CD4-positive, CD25-positive, alpha-beta regulatory T cell (primary cell): ENCODE data around the gene SMG6. TPM values are rescaled to one million over a fixed set of nuclear protein-coding genes. Genes with fewer than 3 reads are reported as not detected.

Source experiments
- ATAC-seq, 2 donors: fragments of 150-1000 bp; cut with Tn5 transposase; one replicate each; pipeline ENCODE4 v1.10.0; 2021; ENCODE audit warnings: low read depth in 2 of 2, moderate number of reproducible peaks in 2 of 2, moderate library complexity in 1 of 2
- DNase-seq, 3 donors: peaks; one replicate each; pipeline versions ENCODE4 v3.0.0 to v3.0.0-alpha.2; 2012 to 2022; ENCODE audit warnings: mixed read lengths in 1 of 3
- H3K27ac ChIP-seq: one replicate; pipeline ENCODE4 v1.7.0; 2013; ENCODE audit warnings: mild to moderate bottlenecking, low read length; ENCODE audit not compliant: insufficient read depth, poor library complexity, severe bottlenecking
- H3K27me3 ChIP-seq: one replicate; pipeline ENCODE4 v1.7.0; 2013; ENCODE audit warnings: low read length; ENCODE audit not compliant: control insufficient read depth, insufficient read depth
- H3K36me3 ChIP-seq: one replicate; pipeline ENCODE4 v1.7.0; 2013; ENCODE audit warnings: mild to moderate bottlenecking, low read length, moderate library complexity; ENCODE audit not compliant: control insufficient read depth, insufficient read depth
- H3K4me1 ChIP-seq: 2 replicates; pipeline ENCODE4 v1.7.0; 2013; ENCODE audit warnings: mild to moderate bottlenecking, low read length; ENCODE audit not compliant: insufficient read depth, control insufficient read depth, poor library complexity, severe bottlenecking
- H3K4me3 ChIP-seq: one replicate; pipeline ENCODE4 v1.7.0; 2013; ENCODE audit warnings: low read depth, mild to moderate bottlenecking, low read length, moderate library complexity
- H3K9me3 ChIP-seq, 2 experiments: 1 replicate in 1 of 2; 2 replicates in 1 of 2; pipeline ENCODE4 v1.7.0; 2013; ENCODE audit warnings: low read length in 2 of 2, mild to moderate bottlenecking in 1 of 2, moderate library complexity in 1 of 2; ENCODE audit not compliant: control insufficient read depth in 2 of 2
- H3K27ac Mint-ChIP-seq, 3 donors: one replicate each; pipeline ENCODE4 v1.8.0; 2020 to 2022; ENCODE audit warnings: mild to moderate bottlenecking in 3 of 3, mixed read lengths in 3 of 3, moderate library complexity in 2 of 3
- H3K27me3 Mint-ChIP-seq: one replicate; pipeline ENCODE4 v1.8.0; 2022; ENCODE audit warnings: mild to moderate bottlenecking, mixed read lengths
- H3K36me3 Mint-ChIP-seq: one replicate; pipeline ENCODE4 v1.8.0; 2020; ENCODE audit warnings: mixed read lengths
- H3K4me1 Mint-ChIP-seq, 4 donors: one replicate each; pipeline ENCODE4 v1.8.0; 2020 to 2022; ENCODE audit warnings: mixed read lengths in 4 of 4, mild to moderate bottlenecking in 1 of 4
- H3K4me3 Mint-ChIP-seq, 4 donors: one replicate each; pipeline ENCODE4 v1.8.0; 2020 to 2022; ENCODE audit warnings: mild to moderate bottlenecking in 4 of 4, mixed read lengths in 4 of 4, moderate library complexity in 3 of 4
- H3K9me3 Mint-ChIP-seq, 7 donors: one replicate each; pipeline ENCODE4 v1.8.0; 2020 to 2022; ENCODE audit warnings: mixed read lengths in 7 of 7, mild to moderate bottlenecking in 3 of 7, moderate library complexity in 2 of 7
- polyA plus RNA-seq, 4 donors: library from polyadenylated mRNA; unstranded; fragments of 300-500 nt; fragmentation: Illumina TruSeq; gene quantifications; one replicate each; pipeline ENCODE4 v1.2.3, GENCODE V29; 2021
- total RNA-seq: library from RNA; stranded (reverse); gene quantifications from one replicate; pipeline ENCODE4 v1.2.3, GENCODE V29; 2022

Gene SMG6
- total and polyA plus RNA-seq, 5 donors from 2014 or later, result 3.3 to 42.9 (median 4.9) TPM

DNA sequence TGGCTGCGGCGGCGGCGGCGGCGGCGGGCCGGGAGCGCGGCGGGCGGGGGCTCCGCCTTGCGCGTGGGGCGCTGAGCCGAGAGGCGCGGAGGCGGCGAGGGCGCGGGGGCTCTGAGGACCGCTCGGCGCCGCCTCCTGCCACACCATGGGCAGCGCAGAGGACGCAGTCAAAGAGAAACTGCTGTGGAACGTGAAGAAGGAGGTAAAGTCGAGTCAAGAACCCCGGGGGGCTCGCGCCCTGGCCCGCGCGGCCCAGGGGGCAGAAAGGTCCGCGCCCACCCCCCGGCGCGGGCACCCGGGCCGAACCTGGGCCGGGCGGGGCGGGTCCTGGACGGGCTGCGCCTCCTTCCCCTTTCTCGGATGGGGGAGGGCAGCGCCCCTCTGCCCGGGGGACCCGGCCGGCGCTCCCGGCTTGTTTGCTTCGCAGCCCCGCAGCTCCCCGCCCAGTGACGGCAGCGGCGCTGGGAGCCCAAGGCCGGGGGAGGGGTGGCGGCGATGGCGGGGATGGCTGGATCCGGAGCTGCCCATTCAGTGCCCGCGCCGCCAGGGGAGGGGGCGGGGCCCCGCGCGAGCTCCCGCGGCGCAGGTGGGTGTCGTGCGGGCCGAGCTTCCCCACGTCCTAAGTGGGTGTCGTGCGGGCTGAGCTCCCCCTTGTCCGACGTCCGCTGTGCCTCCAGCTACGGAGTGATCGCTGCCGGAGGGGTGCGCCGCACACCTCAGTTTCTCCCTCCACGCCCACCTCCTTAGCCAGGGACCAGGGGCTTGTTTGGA lies 34.1 kb upstream of the SMG6 start:
- no peaks in the 10 kb centered on the region for H3K9me3 Mint-ChIP-seq
- H3K27me3 ChIP-seq, result no peaks in the 10 kb centered on the region
- peak overlapping the region; percentile 84 to 99 (median 92) for H3K4me3 Mint-ChIP-seq
- no peaks in the 10 kb centered on the region for H3K27me3 Mint-ChIP-seq
- ATAC-seq, result peak; percentile 9 to 18
- peak overlapping the region; percentile 58 for H3K4me3 ChIP-seq
- peaks cover 11% of the 10 kb centered on the region for H3K36me3 Mint-ChIP-seq
- peak overlapping the region in 2 of 3 donors; percentile 92 to 95 for H3K27ac Mint-ChIP-seq
- H3K9me3 ChIP-seq, result no peaks in the 10 kb centered on the region
- peaks cover 30% of the 10 kb centered on the region for H3K36me3 ChIP-seq
- peaks cover 11 to 41% (median 18%) of the 10 kb centered on the region in 4 donors for H3K4me1 Mint-ChIP-seq
- peak overlapping the region; percentile 79 for H3K27ac ChIP-seq
- peaks cover 19% of the 10 kb centered on the region for H3K4me1 ChIP-seq
- peak; percentile 45 to 63 (median 51) for DNase-seq

DNA sequence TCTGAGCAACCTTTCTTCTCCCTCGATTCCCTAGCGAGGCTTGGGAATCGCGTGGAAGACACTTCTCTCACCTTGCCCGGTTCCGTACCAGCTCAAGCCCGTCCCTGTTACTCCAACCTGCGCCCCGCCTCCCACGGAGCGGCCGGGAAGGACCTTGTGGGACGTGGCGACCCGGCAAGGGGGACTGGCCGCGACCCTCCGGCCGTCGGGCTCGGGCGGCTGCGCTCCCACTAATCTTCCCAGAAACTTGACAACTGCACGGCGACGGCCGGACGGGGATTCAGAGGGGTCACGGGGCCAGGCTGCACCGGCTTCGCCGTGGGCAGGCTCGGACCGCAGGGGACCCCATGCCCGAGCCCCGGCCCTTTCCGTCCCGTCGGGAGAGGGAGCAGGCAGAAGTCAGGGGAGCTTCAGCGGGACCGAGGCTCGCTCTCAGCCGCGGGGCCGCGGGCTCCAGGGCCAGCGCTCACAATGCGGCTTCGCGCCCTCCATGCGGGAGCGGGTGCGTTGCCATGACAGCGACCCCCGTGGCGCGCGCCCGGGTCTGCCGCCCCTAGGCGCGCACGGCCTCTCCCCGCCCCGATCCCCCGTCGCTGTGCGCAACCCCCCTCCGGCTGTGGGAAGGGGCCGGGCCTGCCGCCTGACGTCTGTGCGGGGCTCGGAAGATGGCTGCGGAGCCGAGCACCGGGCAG lies 33.4 kb upstream of the SMG6 start, which contains the start of gene SGSM2:
Gene SGSM2, plus strand, starts transcription at position 650 of the 692 bp plus-strand sequence. CDS start 188 bp downstream, outside the sequence.
- Histone ChIP-seq H3K4me3 (peak within 1 kb of the TSS; percentile 93), H3K9me3 (no peaks in the 10 kb centered on the region), H3K27ac (peak within 1 kb of the TSS; percentile 79), H3K4me1 (peaks cover 19% of the 10 kb centered on the region), H3K36me3 (peaks cover 36% of the 10 kb centered on the region), H3K27me3 (no peaks in the 10 kb centered on the region)
- ATAC-seq, result peak; percentile 56 to 59
- H3K27ac Mint-ChIP-seq, result peak within 1 kb of the TSS; percentile 95 to 97 (median 97)
- H3K36me3 Mint-ChIP-seq, result peaks cover 11% of the 10 kb centered on the region
- peak; percentile 69 to 75 (median 71) for DNase-seq
- peak within 1 kb of the TSS; percentile 84 to 99 (median 98) for H3K4me3 Mint-ChIP-seq
- H3K9me3 Mint-ChIP-seq, result no peaks in the 10 kb centered on the region
- no peaks in the 10 kb centered on the region for H3K27me3 Mint-ChIP-seq
- peaks cover 11 to 36% (median 18%) of the 10 kb centered on the region in 4 donors for H3K4me1 Mint-ChIP-seq

DNA sequence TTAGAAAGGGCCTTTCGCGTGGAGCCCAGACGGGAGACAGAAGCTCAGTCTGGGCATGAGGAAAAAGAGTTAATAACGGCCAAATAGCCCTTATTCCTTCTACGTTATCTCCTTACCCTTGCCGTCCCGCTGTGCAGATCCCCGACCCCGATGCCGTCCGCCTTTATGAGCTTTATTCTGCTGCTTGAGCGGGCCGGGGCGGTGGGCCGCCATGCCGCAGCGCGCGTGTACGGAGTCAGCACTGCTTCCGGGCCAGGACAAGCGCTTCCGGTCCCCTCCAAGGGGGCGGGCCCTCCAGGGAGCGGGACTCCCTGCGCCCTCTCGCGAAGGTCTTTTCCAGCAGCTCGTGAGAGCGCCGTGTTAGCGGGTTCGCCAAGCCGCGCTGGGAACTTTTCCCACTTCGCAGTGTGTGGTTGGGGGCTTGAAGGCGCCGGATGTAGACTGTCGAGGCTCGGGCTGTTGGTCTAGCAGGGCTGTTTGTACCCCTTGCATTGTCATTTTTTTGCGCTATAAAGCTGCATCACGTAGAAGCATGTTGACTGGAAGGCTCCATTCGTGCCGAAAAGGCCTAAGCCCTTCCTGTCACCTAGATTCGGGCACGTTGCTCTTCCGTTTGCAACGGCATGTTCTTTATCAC lies 32.7 kb upstream of the SMG6 start, which contains the start of gene TSR1:
Gene TSR1, minus strand, starts transcription at position 243 of the 637 bp plus-strand sequence. Its CDS starts 30 bp downstream, at position 213.
- Histone ChIP-seq H3K9me3 (no peaks in the 10 kb centered on the region), H3K27ac (peak within 1 kb of the TSS; percentile 79), H3K27me3 (no peaks in the 10 kb centered on the region), H3K36me3 (peaks cover 38% of the 10 kb centered on the region), H3K4me1 (peaks cover 19% of the 10 kb centered on the region), H3K4me3 (peak within 1 kb of the TSS; percentile 93)
- ATAC-seq (peak; percentile 90 to 93), DNase-seq (peak; percentile 85 to 92 (median 88))
- peak within 1 kb of the TSS; percentile 95 to 97 (median 97) for H3K27ac Mint-ChIP-seq
- H3K4me3 Mint-ChIP-seq, result peak within 1 kb of the TSS in 3 of 4 donors; percentile 98 to 99 (median 99)
- H3K27me3 Mint-ChIP-seq, result no peaks in the 10 kb centered on the region
- no peaks in the 10 kb centered on the region for H3K9me3 Mint-ChIP-seq
- H3K36me3 Mint-ChIP-seq, result peaks cover 8% of the 10 kb centered on the region
- peaks cover 9 to 36% (median 18%) of the 10 kb centered on the region in 4 donors for H3K4me1 Mint-ChIP-seq

DNA sequence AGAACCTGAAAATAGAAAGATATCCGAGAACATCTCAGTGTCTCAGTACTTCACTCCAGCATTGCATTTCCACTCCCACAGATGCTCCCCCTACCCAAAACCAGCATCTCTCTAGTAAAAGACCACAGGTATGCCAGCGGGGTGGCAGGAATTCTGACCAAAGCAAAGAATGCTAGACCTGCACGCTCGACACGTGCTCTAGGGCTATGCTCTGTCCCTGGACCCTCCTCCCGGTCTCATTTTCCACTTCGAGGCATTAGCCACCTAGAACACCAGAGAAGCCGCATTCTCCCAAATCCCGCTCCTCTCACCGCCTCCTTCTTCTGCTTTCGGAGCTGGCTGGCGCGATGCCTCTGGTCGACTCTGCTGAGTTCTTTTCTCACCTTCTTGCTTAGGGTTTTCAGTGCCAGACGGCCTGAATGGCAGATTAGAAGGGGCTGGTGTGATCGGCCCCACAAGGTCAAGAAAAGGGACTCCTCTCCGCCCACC lies 32.2 kb upstream of the SMG6 start:
- Mint-ChIP-seq H3K4me3 (peak overlapping the region in 3 of 4 donors; percentile 98 to 99 (median 99)), H3K9me3 (no peaks in the 10 kb centered on the region), H3K4me1 (peaks cover 9 to 36% (median 18%) of the 10 kb centered on the region in 4 donors), H3K27me3 (no peaks in the 10 kb centered on the region), H3K27ac (peak overlapping the region; percentile 95 to 97 (median 97)), H3K36me3 (peaks cover 8% of the 10 kb centered on the region)
- Histone ChIP-seq H3K27ac (peak overlapping the region; percentile 79), H3K27me3 (no peaks in the 10 kb centered on the region), H3K4me3 (peak overlapping the region; percentile 93), H3K9me3 (no peaks in the 10 kb centered on the region), H3K4me1 (peaks cover 19% of the 10 kb centered on the region), H3K36me3 (peaks cover 43% of the 10 kb centered on the region)
- ATAC-seq (no peak), DNase-seq (no peak)

DNA sequence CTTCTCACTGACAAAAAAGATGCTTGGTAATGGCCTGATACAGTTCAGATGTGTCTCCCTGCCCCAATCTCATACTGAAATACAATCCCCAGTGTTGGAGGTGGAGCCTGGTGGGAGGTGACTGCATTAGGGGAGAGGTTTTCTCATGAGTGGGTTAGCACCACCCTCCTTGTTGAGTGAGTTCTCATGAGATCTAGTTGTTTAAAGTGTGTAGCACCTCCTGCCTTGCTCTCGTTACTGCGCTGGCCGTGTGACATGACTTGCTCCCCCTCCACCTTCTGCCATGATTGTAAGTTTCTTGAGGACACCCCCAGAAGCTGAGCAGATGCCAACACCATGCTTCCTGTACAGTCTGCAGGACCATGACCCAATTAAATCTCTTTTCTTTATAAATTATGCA lies 27.7 kb upstream of the SMG6 start:
- Histone ChIP-seq H3K27ac (no peak overlapping the region), H3K27me3 (no peaks in the 10 kb centered on the region), H3K36me3 (peaks cover 78% of the 10 kb centered on the region), H3K4me3 (no peak overlapping the region), H3K9me3 (no peaks in the 10 kb centered on the region), H3K4me1 (peaks cover 11% of the 10 kb centered on the region)
- DNase-seq (no peak), ATAC-seq (no peak)
- Mint-ChIP-seq H3K9me3 (no peaks in the 10 kb centered on the region), H3K36me3 (peaks cover 22% of the 10 kb centered on the region), H3K27me3 (no peaks in the 10 kb centered on the region), H3K4me1 (peaks cover 15 to 22% (median 16%) of the 10 kb centered on the region in 4 donors), H3K4me3 (no peak overlapping the region), H3K27ac (no peak overlapping the region)

DNA sequence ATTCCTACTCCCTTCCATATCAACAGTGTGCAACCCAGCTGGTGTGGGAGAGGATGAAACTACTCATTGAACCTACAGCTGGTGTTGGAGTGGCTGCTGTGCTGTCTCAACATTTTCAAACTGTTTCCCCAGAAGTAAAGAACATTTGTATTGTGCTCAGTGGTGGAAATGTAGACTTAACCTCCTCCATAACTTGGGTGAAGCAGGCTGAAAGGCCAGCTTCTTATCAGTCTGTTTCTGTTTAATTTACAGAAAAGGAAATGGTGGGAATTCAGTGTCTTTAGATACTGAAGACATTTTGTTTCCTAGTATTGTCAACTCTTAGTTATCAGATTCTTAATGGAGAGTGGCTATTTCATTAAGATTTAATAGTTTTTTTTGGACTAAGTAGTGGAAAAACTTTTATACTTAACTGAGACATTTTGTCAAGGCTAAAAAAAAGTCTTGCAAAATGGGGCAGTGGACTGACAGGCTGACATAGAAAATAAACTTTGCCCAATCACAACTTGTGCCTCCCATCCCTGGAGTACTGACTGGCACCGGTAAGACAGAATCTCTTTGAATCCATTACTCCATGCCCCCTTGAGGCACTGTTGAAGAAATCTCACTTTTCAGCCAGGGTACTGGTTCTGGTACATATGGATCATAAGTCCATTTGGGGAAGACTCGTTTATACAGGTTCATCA lies 20.2 kb upstream of the SMG6 start:
- H3K27me3 Mint-ChIP-seq, result no peaks in the 10 kb centered on the region
- H3K36me3 Mint-ChIP-seq, result peaks cover 32% of the 10 kb centered on the region
- no peak overlapping the region for H3K27ac Mint-ChIP-seq
- Histone ChIP-seq H3K27ac (no peak overlapping the region), H3K4me3 (no peak overlapping the region), H3K27me3 (no peaks in the 10 kb centered on the region), H3K9me3 (no peaks in the 10 kb centered on the region), H3K36me3 (peaks cover 56% of the 10 kb centered on the region), H3K4me1 (no peaks in the 10 kb centered on the region)
- ATAC-seq (no peak), DNase-seq (no peak)
- no peaks in the 10 kb centered on the region for H3K9me3 Mint-ChIP-seq
- H3K4me1 Mint-ChIP-seq, result peaks cover 0 to 8% (median 0%) of the 10 kb centered on the region in 4 donors
- no peak overlapping the region for H3K4me3 Mint-ChIP-seq

DNA sequence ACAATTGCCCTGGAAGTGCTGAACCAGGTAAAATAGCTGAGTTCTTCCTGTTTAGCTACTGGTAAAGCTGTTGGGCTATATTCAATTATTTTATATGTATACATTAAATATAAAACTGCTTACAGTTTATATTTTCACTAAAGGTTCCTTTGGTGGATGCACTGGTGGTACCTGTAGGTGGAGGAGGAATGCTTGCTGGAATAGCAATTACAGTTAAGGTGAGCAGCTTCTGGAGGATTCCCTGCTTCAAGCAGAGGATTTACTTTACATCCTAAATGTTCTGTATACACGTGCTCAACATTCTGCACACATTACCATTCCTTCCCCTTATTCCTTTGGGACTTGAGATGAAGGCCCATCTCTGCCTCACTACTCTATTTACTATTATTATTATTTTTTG lies 17.8 kb upstream of the SMG6 start:
- no peaks in the 10 kb centered on the region for H3K9me3 Mint-ChIP-seq
- DNase-seq (no peak), ATAC-seq (no peak)
- no peak overlapping the region for H3K27ac Mint-ChIP-seq
- Histone ChIP-seq H3K4me1 (no peaks in the 10 kb centered on the region), H3K9me3 (no peaks in the 10 kb centered on the region), H3K27ac (no peak overlapping the region), H3K27me3 (no peaks in the 10 kb centered on the region), H3K4me3 (no peak overlapping the region), H3K36me3 (peaks cover 40% of the 10 kb centered on the region)
- no peaks in the 10 kb centered on the region for H3K27me3 Mint-ChIP-seq
- H3K36me3 Mint-ChIP-seq, result peaks cover 27% of the 10 kb centered on the region
- no peak overlapping the region for H3K4me3 Mint-ChIP-seq
- peaks cover 0 to 8% (median 0%) of the 10 kb centered on the region in 4 donors for H3K4me1 Mint-ChIP-seq
